ENCODE measurements around the gene PHACTR1. TPM values are rescaled to one million over a fixed set of nuclear protein-coding genes. Genes with fewer than 3 reads are reported as not detected.

The PHACTR1 gene
- total RNA-seq, 1 donor from 2014 or later: 72.8 TPM

GRCh38 chr6:12844284-12845223, 128.0 kb downstream of the PHACTR1 start:
- DNase-seq (no peak), ATAC-seq (no peak)
- H3K4me3 ChIP-seq: no peak overlapping the region
- intact Hi-C loops (cut with DNase I): no loop called here
- H3K36me3 ChIP-seq: no peaks in the 10 kb centered on the region
- H3K27ac ChIP-seq: no peak overlapping the region
- TF ChIP-seq CTCF (IDR thresholded peaks at IDR 0.05): peak; percentile 52
- H3K9me3 ChIP-seq: no peaks in the 10 kb centered on the region
- H3K4me1 ChIP-seq: no peaks in the 10 kb centered on the region
- H3K27me3 ChIP-seq: peaks cover 11% of the 10 kb centered on the region

DNA sequence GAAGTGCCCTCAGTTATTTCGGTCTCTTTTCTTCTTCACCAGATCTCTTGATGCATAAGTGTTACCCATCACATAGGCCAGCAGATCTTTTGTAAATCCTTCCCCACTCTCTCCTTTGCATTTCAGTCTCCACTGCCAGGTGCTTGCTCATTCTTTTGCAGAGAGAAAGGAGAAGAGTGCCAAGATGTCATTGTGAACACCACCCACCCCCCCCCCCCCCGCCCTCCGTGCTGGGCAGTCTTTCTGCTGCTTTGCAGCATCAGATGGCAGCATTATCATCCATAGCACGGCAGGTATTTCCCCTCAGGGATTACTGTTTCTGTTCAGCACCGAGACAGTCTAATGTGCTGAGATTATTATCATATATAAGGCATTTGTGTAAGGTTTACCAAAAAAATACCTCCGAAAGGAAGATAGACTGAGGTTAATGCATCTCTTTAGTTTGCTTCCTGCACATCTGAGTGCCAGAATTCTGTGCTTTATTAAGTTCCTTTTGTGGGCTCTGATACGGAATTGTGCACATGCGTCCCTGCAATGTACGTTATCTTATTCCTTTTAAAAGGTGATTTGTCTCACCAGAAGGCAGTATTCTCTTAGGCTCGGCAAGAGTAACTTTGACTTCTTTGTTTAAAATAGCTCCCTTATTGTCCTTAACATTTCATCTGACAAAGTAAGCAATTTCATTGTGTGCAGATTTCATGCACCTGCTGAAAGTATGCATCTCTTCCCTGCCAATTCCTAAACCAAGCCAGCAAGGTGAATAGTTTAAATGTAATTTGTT, 128.8 kb downstream of the PHACTR1 start:
- H3K27me3 ChIP-seq: peaks cover 11% of the 10 kb centered on the region
- no peak overlapping the region for H3K27ac ChIP-seq
- H3K9me3 ChIP-seq: no peaks in the 10 kb centered on the region
- no peaks in the 10 kb centered on the region for H3K36me3 ChIP-seq
- H3K4me3 ChIP-seq: no peak overlapping the region
- intact Hi-C loops (cut with DNase I): no loop called here
- TF ChIP-seq CTCF (IDR thresholded peaks at IDR 0.05): no peak
- DNase-seq (no peak), ATAC-seq (no peak)
- H3K4me1 ChIP-seq: no peaks in the 10 kb centered on the region

DNA sequence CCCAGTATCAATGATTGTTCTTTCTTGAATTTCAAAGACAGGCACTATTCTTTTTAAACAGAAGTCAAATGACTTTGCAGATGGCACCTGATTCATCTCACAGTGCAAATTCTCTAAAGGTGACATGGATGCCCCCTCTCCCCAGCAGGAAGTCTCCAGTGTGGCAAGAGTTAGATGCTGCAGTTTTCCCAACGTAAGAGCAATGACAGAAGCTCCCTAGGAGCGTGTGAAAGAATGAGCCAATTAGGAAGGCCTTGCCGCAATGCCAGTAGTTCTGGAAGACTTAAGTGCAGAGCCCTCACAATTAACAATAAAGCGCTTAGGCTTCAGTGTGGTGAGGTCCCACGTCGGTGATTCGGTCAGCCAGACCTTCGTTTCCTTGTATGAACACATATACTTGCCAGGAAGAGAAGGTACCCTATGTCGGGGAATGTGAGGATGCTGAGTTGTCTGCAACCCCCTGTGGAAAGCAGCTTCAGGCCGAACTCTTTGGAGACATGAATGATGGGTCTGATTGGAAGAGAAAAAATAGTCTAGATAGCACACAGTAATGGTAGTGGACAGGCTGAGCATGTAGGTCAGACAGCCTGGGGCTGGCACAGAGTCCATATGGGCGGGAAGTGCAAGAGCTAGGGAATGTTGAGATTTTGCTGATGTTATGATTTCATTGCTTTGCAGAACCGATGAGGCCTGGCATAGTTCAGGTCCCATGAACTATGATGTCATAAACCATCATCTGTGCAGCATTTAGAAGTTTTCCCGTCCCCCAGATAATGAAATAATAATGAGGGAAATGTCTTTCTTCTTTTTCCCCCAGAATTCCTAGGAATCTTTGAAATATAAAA, 132.6 kb downstream of the PHACTR1 start:
- ATAC-seq (no peak), DNase-seq (no peak)
- Histone ChIP-seq H3K27me3 (peaks cover 11% of the 10 kb centered on the region), H3K27ac (no peak overlapping the region), H3K4me1 (no peaks in the 10 kb centered on the region), H3K4me3 (no peak overlapping the region), H3K36me3 (no peaks in the 10 kb centered on the region), H3K9me3 (no peaks in the 10 kb centered on the region)
- intact Hi-C loops (cut with DNase I): no loop called here
- no peak for TF ChIP-seq CTCF (IDR thresholded peaks at IDR 0.05)

- ATAC-seq (no peak), DNase-seq (no peak)
- no peaks in the 10 kb centered on the region for H3K36me3 ChIP-seq
- no peaks in the 10 kb centered on the region for H3K4me1 ChIP-seq
- TF ChIP-seq CTCF (IDR thresholded peaks at IDR 0.05): no peak
- peaks cover 11% of the 10 kb centered on the region for H3K27me3 ChIP-seq
- H3K9me3 ChIP-seq: no peaks in the 10 kb centered on the region
- no peak overlapping the region for H3K27ac ChIP-seq
- no peak overlapping the region for H3K4me3 ChIP-seq
- intact Hi-C loops (cut with DNase I): no loop called here
Observed at GRCh38 chr6:12849809-12850198, 133.2 kb downstream of the PHACTR1 start.

DNA sequence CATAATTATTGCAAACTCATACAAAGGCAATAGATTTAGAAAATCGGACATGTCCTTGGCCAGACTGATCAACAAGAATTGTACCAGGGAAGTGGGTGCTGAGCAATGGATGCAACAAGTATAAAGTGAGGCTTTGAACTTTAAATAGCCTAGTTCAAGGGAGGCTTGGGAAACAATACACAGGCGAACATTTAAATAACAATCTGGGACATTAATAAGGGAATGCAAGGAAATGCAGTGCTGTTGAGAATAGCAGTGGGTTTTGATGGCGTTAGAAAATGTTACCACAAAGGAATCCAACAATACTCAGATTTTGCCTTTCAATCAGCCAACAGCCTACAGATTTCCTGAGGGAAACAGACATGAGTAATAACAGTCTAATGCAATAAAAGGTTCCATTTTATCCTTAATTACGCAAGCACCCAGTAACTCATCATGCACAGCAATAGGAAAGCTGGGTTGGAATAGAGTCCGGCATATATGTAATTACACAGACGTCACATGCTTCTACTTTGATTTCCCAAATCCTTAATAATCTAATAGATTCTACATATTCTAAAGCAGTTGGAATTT, 134.6 kb downstream of the PHACTR1 start:
- ATAC-seq (no peak), DNase-seq (no peak)
- Histone ChIP-seq H3K9me3 (no peaks in the 10 kb centered on the region), H3K27ac (no peak overlapping the region), H3K27me3 (peaks cover 5% of the 10 kb centered on the region), H3K4me3 (no peak overlapping the region), H3K36me3 (no peaks in the 10 kb centered on the region), H3K4me1 (no peaks in the 10 kb centered on the region)
- intact Hi-C loops (cut with DNase I): no loop called here
- no peak for TF ChIP-seq CTCF (IDR thresholded peaks at IDR 0.05)

Data from upper lobe of right lung (tissue), 1 donor.